Brain microvascular endothelial cell (primary cell): ENCODE data around the gene RCBTB1.
"Not testable (repeated sequence)": the region's sequence is repeated elsewhere in the genome, so short reads cannot be mapped to it uniquely, and the experiment has no call there.

Source experiments
- DNase-seq: peaks from one replicate; pipeline ENCODE4 v3.0.0-alpha.2; 2020
- H3K27ac ChIP-seq: fragments of 250-450 bp; sonication (Bioruptor Pico); 2 replicates; pipeline ENCODE4 v1.5.1; 2020; ENCODE audit warnings: mild to moderate bottlenecking, moderate library complexity
- H3K27me3 ChIP-seq: fragments of 250-450 bp; sonication (Bioruptor Pico); replicated peaks from 2 replicates; pipeline ENCODE4 v1.5.1; 2020; ENCODE audit warnings: mild to moderate bottlenecking
- H3K36me3 ChIP-seq: fragments of 250-450 bp; sonication (Bioruptor Pico); replicated peaks from 2 replicates; pipeline ENCODE4 v1.5.1; 2020; ENCODE audit warnings: mild to moderate bottlenecking
- H3K4me3 ChIP-seq: 2 replicates; pipeline ENCODE4 v1.5.1; 2011; ENCODE audit warnings: low read depth, mild to moderate bottlenecking, control low read depth, low read length, moderate library complexity
- in situ Hi-C: cut with HindIII; loops from 2 replicates; pipeline ENCODE4 v1.10.0; 2017; ENCODE audit warnings: low sequenced_read_pairs, low pct_ligation_motif_present
- TF ChIP-seq, protein P1 (sequence below): IDR thresholded peaks from 2 replicates; pipeline ENCODE4 v1.5.1; 2011; ENCODE audit warnings: low read depth, mild to moderate bottlenecking, moderate library complexity, low read length, control low read depth, inconsistent platforms; ENCODE audit errors: missing control alignments

Gene RCBTB1

DNA sequence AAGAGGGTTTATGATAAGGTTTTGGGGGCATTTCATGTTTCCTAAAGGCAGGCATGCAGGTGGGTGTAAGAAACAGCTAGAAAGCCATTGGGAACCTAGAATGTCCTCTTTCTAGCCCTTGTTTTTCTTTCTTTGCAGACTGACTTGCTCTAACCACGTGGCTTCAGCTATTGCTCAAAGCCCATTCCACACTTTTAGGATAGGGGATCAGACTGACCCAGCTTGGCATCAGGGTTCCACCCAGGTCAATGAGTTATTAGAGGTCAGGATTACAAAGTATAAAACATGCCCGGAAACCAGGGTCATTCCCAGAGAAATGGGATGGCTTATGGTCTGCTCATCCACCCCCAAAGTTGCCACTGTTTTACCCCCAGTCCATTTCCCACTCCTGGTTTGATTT, 72.8 kb downstream of the RCBTB1 start:
- no peak overlapping the region for H3K27ac ChIP-seq
- TF ChIP-seq, protein P1, sequence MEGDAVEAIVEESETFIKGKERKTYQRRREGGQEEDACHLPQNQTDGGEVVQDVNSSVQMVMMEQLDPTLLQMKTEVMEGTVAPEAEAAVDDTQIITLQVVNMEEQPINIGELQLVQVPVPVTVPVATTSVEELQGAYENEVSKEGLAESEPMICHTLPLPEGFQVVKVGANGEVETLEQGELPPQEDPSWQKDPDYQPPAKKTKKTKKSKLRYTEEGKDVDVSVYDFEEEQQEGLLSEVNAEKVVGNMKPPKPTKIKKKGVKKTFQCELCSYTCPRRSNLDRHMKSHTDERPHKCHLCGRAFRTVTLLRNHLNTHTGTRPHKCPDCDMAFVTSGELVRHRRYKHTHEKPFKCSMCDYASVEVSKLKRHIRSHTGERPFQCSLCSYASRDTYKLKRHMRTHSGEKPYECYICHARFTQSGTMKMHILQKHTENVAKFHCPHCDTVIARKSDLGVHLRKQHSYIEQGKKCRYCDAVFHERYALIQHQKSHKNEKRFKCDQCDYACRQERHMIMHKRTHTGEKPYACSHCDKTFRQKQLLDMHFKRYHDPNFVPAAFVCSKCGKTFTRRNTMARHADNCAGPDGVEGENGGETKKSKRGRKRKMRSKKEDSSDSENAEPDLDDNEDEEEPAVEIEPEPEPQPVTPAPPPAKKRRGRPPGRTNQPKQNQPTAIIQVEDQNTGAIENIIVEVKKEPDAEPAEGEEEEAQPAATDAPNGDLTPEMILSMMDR = no peak
- in situ Hi-C loops = no loop called here
- peaks cover 13% of the 10 kb centered on the region for H3K36me3 ChIP-seq
- no peaks in the 10 kb centered on the region for H3K27me3 ChIP-seq
- H3K4me3 ChIP-seq = no peak overlapping the region
- DNase-seq = no peak

DNA sequence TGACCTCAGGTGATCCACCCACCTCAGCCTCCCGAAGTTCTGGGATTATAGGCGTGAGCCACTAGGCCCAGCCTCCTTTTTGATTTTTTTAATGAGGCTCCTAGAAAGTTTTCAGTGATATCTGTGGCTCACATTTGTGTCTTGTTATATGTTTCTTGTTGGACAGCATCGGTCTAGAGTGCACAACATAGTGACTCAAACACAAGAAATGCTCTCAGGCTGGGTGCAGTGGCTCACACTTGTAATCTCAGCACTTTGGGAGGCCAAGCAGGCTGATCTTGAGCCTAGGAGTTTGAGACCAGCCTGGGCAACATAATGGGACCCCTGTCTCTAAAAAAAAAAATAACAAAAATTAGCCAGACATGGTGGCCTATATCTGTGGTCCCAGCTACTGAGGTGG, 81.4 kb downstream of the RCBTB1 start:
- Histone ChIP-seq H3K4me3 (no peak overlapping the region), H3K36me3 (no peaks in the 10 kb centered on the region), H3K27ac (no peak overlapping the region), H3K27me3 (no peaks in the 10 kb centered on the region)
- TF ChIP-seq, protein P1 = no peak
- DNase-seq = no peak
- in situ Hi-C loops = no loop called here

DNA sequence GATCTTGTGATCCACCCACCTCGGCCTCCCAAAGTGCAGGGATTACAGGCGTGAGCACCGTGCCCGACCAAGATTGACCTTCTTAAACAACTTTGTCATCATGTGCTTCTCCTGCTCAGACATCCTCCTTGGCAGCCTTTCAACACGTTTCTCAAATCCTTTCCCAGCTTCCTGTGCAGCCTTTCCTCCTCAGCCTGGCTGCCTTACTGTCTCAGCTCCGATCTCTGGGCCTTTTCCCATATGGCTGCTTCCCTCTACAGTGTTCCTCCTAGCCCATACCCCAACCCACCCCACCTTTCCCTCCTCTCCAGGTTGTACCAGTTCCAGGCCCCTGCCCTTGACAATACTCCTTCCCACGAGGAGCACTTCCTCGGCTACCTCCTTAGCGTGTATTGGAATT, 82.4 kb downstream of the RCBTB1 start:
- no peaks in the 10 kb centered on the region for H3K36me3 ChIP-seq
- in situ Hi-C loops = no loop called here

DNA sequence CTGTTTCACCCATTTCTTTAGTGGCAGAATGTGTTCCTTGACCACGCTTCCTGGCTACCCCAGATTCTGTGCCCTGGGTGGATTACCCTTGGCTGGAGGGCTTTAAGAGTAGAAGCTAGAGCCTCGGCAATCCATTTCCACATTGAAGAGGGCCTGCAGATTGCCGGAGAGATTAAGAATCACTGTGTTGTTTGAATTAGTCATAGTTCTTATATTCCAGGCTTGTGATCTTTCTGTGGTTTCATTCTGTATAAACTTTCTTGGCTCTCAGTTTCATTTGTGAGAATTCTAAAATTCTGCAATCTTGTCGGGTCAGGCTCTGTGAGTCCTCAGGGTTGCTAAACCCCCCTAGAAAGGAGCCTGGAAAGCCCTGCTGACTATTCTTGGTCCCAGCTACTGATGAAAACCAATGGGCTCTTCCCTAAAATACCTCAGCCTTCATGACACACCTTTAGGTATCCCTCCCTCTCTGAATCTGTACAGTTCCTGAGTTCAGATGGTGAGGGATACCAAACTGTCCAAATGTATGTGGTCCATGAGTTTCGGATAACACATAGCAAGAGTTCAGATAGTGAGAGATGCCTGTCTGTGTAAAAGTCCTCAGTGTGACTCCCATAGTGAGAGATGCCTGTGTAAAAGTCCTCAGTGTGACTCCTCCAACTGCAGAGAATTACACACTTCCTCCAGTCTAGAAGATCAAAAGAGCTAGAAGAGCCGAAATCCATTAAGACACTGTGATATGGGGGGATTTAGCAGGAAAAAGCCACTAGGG, 85.3 kb downstream of the RCBTB1 start:
- peak; percentile 63 for DNase-seq
- in situ Hi-C loops = no loop called here
- TF ChIP-seq, protein P1 = no peak
- Histone ChIP-seq H3K36me3 (no peaks in the 10 kb centered on the region), H3K4me3 (no peak overlapping the region), H3K27me3 (no peaks in the 10 kb centered on the region), H3K27ac (peak overlapping the region; percentile 59)

More for the DNA sequence above, 82.4 kb downstream of the RCBTB1 start:
- Histone ChIP-seq H3K27ac (no peak overlapping the region), H3K4me3 (no peak overlapping the region), H3K27me3 (no peaks in the 10 kb centered on the region)
- TF ChIP-seq, protein P1 = no peak
- DNase-seq = no peak

DNA sequence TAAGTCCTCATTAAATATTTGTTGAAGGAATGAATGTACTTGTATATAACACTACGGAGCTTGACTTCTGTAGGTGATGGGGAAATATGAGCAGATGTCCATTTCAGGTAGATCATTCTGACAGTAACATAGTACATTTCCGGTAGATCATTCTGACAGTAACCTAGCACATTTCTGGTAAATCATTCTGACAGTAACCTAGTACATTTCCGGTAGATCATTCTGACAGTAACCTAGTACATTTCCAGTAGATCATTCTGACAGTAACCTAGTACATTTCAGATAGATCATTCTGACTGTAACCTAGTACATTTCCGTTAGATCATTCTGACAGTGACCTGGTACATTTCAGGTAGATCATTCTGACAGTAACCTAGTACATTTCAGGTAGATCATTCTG, 87.2 kb downstream of the RCBTB1 start:
- H3K4me3 ChIP-seq = no peak overlapping the region
- no peaks in the 10 kb centered on the region for H3K27me3 ChIP-seq
- in situ Hi-C loops = no loop called here
- H3K36me3 ChIP-seq = no peaks in the 10 kb centered on the region
- TF ChIP-seq, protein P1 = no peak
- H3K27ac ChIP-seq = no peak overlapping the region
- no peak for DNase-seq

DNA sequence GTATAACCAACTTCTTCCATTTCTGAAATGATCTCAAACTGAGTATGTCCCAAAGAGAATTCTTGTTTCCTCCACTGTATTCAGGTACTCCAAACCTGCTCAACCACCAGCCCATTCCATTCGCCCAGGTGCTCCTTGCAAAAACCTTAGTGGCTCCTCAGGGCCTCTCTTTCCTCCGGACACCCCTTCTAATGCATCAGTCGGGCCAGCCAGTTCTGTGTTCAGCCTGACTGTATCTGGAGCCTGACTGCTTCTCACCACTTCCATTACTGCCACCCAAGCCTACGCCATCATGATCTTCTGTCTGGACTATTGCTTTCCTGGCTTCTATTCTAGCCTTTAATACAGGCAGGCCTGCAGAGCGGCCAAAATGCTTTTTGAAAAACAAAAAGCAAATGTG, 88.1 kb downstream of the RCBTB1 start:
- Histone ChIP-seq H3K36me3 (no peaks in the 10 kb centered on the region), H3K4me3 (no peak overlapping the region), H3K27ac (no peak overlapping the region), H3K27me3 (no peaks in the 10 kb centered on the region)
- TF ChIP-seq, protein P1 = no peak
- in situ Hi-C loops = no loop called here
- DNase-seq = no peak

DNA sequence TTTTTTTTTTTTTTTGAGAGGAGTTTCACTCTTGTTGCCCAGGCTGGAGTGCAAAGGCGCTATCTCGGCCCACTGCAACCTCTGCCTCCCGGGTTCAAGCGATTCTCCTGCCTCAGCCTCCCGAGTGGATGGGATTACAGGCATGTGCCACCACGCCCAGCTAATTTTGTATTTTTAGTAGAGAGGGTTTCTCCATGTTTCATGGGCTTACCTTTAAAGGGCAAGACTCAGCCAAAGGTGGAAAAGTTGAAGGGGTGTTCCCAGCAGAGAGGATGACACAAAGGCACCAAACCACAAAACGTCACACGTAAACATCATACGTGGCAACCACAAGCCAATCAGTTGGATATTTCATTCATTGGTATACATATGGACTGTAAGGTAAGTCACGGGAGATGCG, 88.5 kb downstream of the RCBTB1 start:
- H3K27me3 ChIP-seq, H3K4me3 ChIP-seq, DNase-seq, in situ Hi-C loops, H3K27ac ChIP-seq, H3K36me3 ChIP-seq: not testable (repeated sequence)
